Chondrocyte (in vitro differentiated cells): ENCODE measurements around the gene ANXA8. TPM values are rescaled to one million over a fixed set of nuclear protein-coding genes. Genes with fewer than 3 reads are reported as not detected.
"Not testable (repeated sequence)": the region's sequence is repeated elsewhere in the genome, so short reads cannot be mapped to it uniquely, and the experiment has no call there.

Source experiments
- DNase-seq: peaks from one replicate; pipeline ENCODE4 v3.0.0; 2021; ENCODE audit warnings: mixed read lengths, low spot score
- H3K27ac Mint-ChIP-seq: one replicate; pipeline ENCODE4 v1.8.0; 2021; ENCODE audit warnings: mild to moderate bottlenecking, moderate library complexity, mixed read lengths; ENCODE audit not compliant: unreplicated experiment
- H3K27me3 Mint-ChIP-seq: 2 replicates; pipeline ENCODE4 v1.8.0; 2021; ENCODE audit warnings: low read depth, mixed read lengths
- H3K36me3 Mint-ChIP-seq: 2 replicates; pipeline ENCODE4 v1.8.0; 2021; ENCODE audit warnings: low read depth, mixed read lengths
- H3K4me1 Mint-ChIP-seq: 2 replicates; pipeline ENCODE4 v1.8.0; 2021; ENCODE audit warnings: low read depth, mild to moderate bottlenecking, mixed read lengths
- H3K4me3 Mint-ChIP-seq: one replicate; pipeline ENCODE4 v1.8.0; 2021; ENCODE audit warnings: mild to moderate bottlenecking, moderate library complexity, mixed read lengths; ENCODE audit not compliant: unreplicated experiment
- H3K9me3 Mint-ChIP-seq: 2 replicates; pipeline ENCODE4 v1.8.0; 2021; ENCODE audit warnings: low read depth, mixed read lengths
- long read RNA-seq: library from polyadenylated mRNA; stranded (forward); transcript quantifications from one replicate; pipeline ENCODE4 v2.0.0, GENCODE V29; 2021
- total RNA-seq: library from RNA; stranded (reverse); gene quantifications from 3 replicates; pipeline ENCODE4 v1.2.1, GENCODE V29; 2021

Gene ANXA8
- total RNA-seq = 0.27 to 0.77 TPM in 2 of 3 replicates, not detected in the other
- long read RNA-seq = 0 reads

- H3K27ac Mint-ChIP-seq, DNase-seq, H3K4me3 Mint-ChIP-seq, H3K27me3 Mint-ChIP-seq, H3K4me1 Mint-ChIP-seq, H3K9me3 Mint-ChIP-seq, H3K36me3 Mint-ChIP-seq: not testable (repeated sequence)
These were observed at the start of gene ANXA8 for GRCh38 chr10:47483923-47484322. ANXA8 (minus strand) TSS chr10:47484115; CDS start chr10:47483933, 182 bp downstream.

DNA sequence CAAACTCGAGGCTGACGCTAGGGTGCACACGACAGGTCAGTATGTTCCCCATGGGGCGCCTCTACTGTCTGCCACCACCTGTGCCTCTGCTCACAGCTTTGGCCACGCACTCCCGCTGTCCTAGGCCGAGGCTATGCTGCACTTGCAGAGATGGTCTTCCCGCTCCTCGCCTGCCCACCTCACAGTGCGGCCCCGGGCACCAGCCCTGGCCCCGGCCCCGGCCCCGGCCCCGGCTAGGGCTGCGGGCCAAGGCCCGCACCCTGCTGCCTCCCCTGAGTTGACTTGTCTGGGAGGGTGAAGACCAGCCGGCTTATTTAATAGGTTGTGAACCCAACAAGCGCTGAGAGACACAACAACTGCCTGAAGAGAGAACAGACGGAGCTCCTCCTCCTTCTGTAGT is 39.6 kb upstream of the ANXA8 start, which contains the start of gene AGAP9:
Gene AGAP9 (minus strand): TSS at position 164 of the 400 bp plus-strand sequence. CDS start 112 bp downstream, at position 52.
- DNase-seq, H3K4me3 Mint-ChIP-seq, H3K36me3 Mint-ChIP-seq, H3K27me3 Mint-ChIP-seq, H3K9me3 Mint-ChIP-seq, H3K27ac Mint-ChIP-seq, H3K4me1 Mint-ChIP-seq: not testable (repeated sequence)

GRCh38 chr10:47502313-47502712 is 18.4 kb upstream of the ANXA8 start:
- not testable (repeated sequence) for H3K4me1 Mint-ChIP-seq, H3K9me3 Mint-ChIP-seq, H3K27ac Mint-ChIP-seq, DNase-seq, H3K4me3 Mint-ChIP-seq, H3K27me3 Mint-ChIP-seq, H3K36me3 Mint-ChIP-seq

DNA sequence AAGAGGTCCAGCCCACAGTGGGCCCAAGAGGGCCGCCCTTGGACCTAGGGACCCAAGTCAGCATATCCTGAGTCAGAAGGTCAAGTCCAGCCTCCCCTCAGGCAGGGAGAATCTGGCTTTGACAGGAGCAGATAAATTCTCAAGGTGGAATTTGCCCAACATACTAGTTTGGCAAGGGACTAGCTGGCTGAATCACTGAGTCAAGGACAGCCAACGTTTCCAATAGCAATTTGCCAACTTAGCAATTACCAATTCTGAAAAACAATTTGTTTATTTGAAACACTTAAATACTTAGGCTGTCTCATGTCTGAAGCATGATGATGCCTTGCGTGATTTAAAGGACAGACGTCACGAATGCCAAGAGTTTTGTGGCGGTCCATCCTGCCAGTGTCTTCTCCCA is 10.3 kb upstream of the ANXA8 start:
- not testable (repeated sequence) for H3K4me3 Mint-ChIP-seq, H3K9me3 Mint-ChIP-seq, H3K4me1 Mint-ChIP-seq, H3K36me3 Mint-ChIP-seq, H3K27ac Mint-ChIP-seq, DNase-seq, H3K27me3 Mint-ChIP-seq

- not testable (repeated sequence) for DNase-seq, H3K27ac Mint-ChIP-seq, H3K4me1 Mint-ChIP-seq, H3K27me3 Mint-ChIP-seq, H3K4me3 Mint-ChIP-seq, H3K9me3 Mint-ChIP-seq, H3K36me3 Mint-ChIP-seq
These were observed 7.7 kb upstream of the ANXA8 start, which contains the start of gene FAM25G for GRCh38 chr10:47491600-47491999. FAM25G (minus strand) TSS chr10:47491700; CDS start chr10:47491674, 26 bp downstream.

- not testable (repeated sequence) for H3K4me1 Mint-ChIP-seq, DNase-seq, H3K9me3 Mint-ChIP-seq, H3K27me3 Mint-ChIP-seq, H3K27ac Mint-ChIP-seq, H3K36me3 Mint-ChIP-seq, H3K4me3 Mint-ChIP-seq
These were observed 5.7 kb upstream of the ANXA8 start for GRCh38 chr10:47489630-47490029.

- not testable (repeated sequence) for H3K4me3 Mint-ChIP-seq, H3K36me3 Mint-ChIP-seq, H3K4me1 Mint-ChIP-seq, H3K27ac Mint-ChIP-seq, H3K9me3 Mint-ChIP-seq, H3K27me3 Mint-ChIP-seq, DNase-seq
These were observed 2.0 kb upstream of the ANXA8 start for GRCh38 chr10:47485943-47486342.

DNA sequence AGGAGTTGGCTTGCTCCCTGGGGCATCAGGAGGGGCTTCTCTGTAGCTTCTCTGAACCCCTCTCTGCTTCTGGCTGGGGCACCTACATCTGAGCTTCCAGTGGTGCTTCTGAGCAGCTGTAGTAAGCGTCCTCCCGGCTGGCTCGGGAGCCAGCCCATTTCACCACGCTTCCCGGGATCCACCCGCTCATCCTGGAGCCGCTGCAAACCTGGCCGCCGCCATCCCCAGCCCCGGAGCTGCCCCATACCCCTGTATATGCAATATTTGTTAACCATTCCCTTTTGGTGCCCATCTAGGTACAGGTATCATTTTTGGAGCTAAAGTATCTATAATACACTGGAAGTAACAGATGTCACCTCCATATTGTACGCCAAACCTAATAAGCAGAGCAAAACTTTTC is 871 bp upstream of the ANXA8 start:
- not testable (repeated sequence) for DNase-seq, H3K27ac Mint-ChIP-seq, H3K4me3 Mint-ChIP-seq, H3K27me3 Mint-ChIP-seq, H3K4me1 Mint-ChIP-seq, H3K9me3 Mint-ChIP-seq, H3K36me3 Mint-ChIP-seq

DNA sequence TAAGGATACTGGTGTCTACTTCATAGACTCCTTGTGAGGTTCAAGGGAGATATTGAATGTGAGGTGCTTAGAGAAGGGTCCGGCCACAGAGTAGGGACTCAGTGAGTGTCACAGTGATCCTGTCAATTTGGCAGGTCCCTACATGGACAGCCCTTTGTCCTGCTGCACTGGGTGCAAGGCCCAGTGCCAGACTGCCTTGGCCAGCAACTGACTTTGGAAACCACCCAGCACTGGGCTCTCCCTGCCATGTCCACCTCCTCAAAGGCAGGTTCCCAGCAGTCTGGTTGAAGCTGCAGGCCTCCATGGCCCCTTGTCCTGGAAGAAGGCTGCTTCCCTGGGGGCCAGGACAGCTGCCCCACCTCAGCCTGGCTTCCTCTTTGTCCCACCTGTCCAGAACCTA is 1.5 kb downstream of the ANXA8 start:
- H3K4me1 Mint-ChIP-seq, H3K27ac Mint-ChIP-seq, H3K4me3 Mint-ChIP-seq, H3K9me3 Mint-ChIP-seq, H3K36me3 Mint-ChIP-seq, H3K27me3 Mint-ChIP-seq, DNase-seq: not testable (repeated sequence)

DNA sequence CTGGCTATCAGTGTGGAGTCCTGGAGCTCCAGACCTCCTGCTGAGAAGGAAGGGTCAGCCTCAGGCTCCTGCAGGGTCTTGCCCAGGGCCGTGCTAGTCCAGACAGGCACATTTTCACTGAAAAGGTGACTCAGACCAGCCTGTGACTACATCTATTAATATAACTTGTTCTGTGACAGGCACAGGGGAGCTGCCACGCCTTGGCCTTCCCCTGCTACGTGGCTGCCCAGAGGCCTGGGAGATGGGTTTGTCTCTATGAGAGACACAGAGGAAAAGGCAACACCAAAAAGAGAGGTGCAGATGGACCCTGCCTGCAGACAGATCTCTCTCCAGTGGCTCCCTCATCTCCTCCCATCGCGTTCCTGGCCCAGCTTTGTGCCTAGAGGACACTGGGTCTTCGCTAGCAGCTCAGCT is 2.1 kb downstream of the ANXA8 start:
- H3K4me3 Mint-ChIP-seq, DNase-seq, H3K9me3 Mint-ChIP-seq, H3K36me3 Mint-ChIP-seq, H3K27me3 Mint-ChIP-seq, H3K4me1 Mint-ChIP-seq, H3K27ac Mint-ChIP-seq: not testable (repeated sequence)

DNA sequence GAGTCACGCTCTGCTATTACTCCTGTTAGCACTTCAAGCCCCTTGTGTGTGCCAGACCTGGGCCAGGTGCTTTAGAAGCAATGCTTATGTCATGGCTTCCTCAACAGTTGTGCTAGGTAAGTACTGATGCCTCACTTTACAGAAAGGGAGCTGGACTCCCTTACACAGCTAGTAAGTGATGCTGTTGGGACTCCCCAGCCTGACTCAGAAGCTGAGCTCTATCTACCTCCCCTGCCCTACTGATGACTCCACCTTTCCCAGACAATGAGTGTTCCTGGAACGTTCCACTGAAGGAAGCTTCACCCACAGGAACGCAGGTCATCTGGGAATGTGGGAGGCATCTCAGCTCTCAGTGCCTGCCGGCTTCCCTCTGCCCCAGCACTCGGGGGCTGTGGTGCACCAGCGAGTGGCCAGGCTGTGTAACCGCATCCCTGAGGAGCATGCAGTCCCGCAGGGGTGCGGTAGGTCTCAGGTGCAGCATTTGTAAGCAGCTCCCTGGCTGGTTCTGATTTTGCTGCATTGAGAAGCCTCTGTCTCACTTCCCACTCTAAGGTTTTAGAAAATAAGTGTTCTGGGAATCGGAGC is 2.6 kb downstream of the ANXA8 start:
- H3K36me3 Mint-ChIP-seq, H3K9me3 Mint-ChIP-seq, H3K27ac Mint-ChIP-seq, DNase-seq, H3K4me3 Mint-ChIP-seq, H3K4me1 Mint-ChIP-seq, H3K27me3 Mint-ChIP-seq: not testable (repeated sequence)

DNA sequence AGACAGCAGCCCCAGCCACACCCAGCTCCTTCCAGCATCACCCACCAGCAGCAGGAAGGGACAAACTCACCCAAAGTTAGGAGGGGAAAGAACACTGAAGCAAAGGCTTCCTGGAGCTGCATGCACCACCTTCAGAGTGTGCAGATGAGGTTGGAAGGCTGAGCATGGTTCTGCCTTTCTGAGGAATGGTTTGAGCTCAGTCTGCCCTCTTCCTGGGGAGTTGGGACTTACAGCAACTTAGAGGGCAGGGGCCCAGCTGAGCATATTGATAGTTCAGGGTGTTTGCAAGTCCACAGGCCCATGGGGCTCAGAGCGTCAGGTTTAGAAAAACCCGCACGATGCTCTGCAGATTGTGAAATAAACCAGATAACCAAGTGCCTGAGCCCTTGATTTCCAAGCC is 3.8 kb downstream of the ANXA8 start:
- H3K9me3 Mint-ChIP-seq, H3K4me3 Mint-ChIP-seq: not testable (repeated sequence)

DNA sequence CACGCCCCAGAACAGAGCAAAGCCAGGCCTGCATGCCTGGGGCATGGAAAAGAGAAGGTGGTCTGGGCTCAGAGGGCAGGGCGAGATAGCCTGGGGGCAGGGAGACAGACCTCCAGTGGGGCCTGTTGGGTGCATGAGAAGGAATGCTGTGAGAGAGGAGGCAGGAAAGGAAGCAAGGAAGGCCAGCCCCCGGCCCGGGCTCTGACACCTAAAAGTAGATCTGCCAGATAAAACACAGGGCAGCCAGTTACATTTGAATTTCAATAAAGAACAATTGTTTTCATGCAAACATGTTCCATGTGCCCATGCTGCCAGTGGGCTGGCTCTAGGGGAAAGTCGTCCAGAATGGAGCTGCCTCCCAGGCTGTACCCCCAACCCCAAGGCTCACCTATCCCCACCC is 5.8 kb downstream of the ANXA8 start:
- not testable (repeated sequence) for DNase-seq, H3K4me1 Mint-ChIP-seq, H3K27ac Mint-ChIP-seq, H3K36me3 Mint-ChIP-seq, H3K4me3 Mint-ChIP-seq, H3K9me3 Mint-ChIP-seq, H3K27me3 Mint-ChIP-seq

More for the DNA sequence above, 3.8 kb downstream of the ANXA8 start:
- DNase-seq, H3K27me3 Mint-ChIP-seq, H3K4me1 Mint-ChIP-seq, H3K36me3 Mint-ChIP-seq, H3K27ac Mint-ChIP-seq: not testable (repeated sequence)
